ENCODE data around the gene SETD3. TPM values are rescaled to one million over a fixed set of nuclear protein-coding genes. Genes with fewer than 3 reads are reported as not detected.

The SETD3 gene
- total RNA-seq (2022; extraction: Qiagen RNA extraction; ENCODE audit: low read depth): 44.7 to 58.2 TPM (median 46.3 TPM) in 5 replicates

DNA sequence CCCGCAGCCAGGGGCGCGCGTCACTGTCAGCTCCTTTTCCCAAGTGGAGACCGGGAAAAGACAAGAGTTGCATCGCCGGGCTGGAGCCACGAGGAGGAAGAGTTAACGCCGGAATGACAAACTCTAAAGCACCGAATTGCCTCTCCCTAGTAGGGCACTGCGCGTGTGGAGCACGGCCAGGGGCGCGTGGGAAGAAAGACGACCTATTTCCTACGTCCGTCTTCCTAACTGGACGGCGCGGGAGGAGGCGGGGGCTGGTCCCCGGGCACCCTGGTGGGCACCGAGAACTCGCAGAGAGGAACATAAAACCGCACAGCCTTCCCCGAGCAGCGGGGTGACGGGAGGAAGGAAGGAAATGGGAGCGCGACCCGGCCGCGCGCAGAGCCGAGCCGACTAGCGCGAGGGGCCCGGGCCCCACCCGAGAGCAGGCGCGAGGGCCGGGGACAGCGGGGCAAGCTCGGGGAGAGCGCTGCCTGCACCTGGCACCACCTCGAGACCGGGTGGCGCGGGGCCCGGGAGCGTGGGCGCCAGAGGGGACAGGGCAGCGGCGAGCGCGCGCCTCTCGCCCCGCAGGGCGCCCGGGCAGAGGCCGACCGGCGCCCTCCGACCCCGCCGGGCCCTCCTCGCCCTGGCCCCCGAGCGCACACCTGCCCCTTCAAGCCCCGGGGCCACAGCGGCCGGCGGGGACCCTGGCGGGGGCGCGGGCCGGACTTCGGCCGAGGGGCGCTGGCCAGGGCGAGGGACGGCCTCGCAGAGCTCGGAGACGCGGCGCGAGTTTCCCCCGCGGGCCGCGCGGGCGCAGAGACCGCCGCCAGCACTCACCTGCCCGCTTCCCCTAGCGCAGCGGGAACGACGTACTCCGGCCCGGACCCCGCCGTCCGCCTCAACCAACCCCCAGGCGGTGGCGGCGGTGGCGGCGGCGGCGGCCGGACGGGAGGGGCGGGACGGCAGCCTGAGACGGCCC lies at the start of gene SETD3:
Gene SETD3 (minus strand): TSS at position 954 of the 964 bp plus-strand sequence. CDS start 15,054 bp downstream, outside the sequence.

DNA sequence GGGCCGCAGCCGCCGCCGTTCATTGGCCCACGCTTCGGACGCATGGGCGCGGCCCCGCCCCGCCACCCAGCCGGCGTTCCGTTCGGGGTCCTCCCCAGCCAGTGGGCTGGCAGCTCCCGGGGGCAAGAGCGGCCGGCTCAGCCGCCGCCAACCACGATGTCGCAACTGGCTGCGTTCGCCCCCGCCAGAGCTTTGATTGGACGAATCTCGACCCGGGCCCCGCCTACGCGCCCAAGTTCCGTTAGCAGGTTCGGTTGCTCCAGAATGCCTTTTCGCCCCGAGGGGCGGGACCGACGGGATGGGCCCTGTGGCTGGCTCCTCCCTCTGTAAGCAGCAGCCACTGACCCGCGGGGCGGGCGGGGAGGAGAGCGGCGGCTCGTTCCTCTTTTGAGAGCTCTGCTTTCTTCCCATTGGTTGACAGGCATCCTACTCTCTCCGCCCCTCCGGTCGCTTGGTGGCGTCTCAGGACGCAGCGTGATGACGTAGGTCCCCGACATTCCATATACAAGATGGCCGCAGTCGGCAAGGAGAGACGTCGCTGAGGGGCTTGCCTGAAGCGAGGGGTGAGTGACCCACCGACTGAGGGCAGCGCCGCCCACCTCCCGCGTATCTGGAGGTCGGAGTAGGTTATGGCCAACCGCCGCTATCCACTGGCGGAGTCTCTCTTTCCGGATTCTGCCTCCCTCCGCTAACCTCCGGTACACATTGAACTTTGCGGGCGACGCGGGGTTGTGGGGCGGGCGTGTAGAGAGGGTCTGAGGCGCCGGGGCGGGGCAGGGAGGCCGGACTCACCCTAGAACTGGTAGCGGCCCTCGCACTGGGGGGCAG lies 472 bp upstream of the SETD3 start, which contains the start of gene CCNK:
Gene CCNK (plus strand): TSS at position 493 of the 828 bp plus-strand sequence. CDS start 11,269 bp downstream, outside the sequence.

Other genes starting within 250 kb of the SETD3 start
- 0.23 to 0.45 TPM (median 0.25 TPM) in 5 replicates for gene BCL11B, start 208.7 kb downstream of the SETD3 start, total RNA-seq (2022; extraction: Qiagen RNA extraction; ENCODE audit: low read depth)
- 44.0 to 64.5 TPM (median 49.3 TPM) in 5 replicates for gene CCNK, start 550 bp upstream of the SETD3 start, total RNA-seq (2022; extraction: Qiagen RNA extraction; ENCODE audit: low read depth)
- gene CCDC85C, start 123.3 kb upstream of the SETD3 start, total RNA-seq (2022; extraction: Qiagen RNA extraction; ENCODE audit: low read depth): 22.6 to 38.6 TPM (median 37.1 TPM) in 5 replicates
- gene HHIPL1, start 164.3 kb upstream of the SETD3 start, total RNA-seq (2022; extraction: Qiagen RNA extraction; ENCODE audit: low read depth): 0.08 to 0.24 TPM (median 0.18 TPM) in 5 replicates
- 0.05 to 0.29 TPM (median 0.13 TPM) in 4 of 5 replicates, not detected in the other for gene CYP46A1, start 203.4 kb upstream of the SETD3 start, total RNA-seq (2022; extraction: Qiagen RNA extraction; ENCODE audit: low read depth)

Measured in A549 treated with ZK216348 at 1 μM for 4 hours (cell line).